HTERT RPE-1 (cell line): ENCODE measurements around the gene BAZ1B.
"Not testable (repeated sequence)": the region's sequence is repeated elsewhere in the genome, so short reads cannot be mapped to it uniquely, and the experiment has no call there.

Experiments used
- in situ Hi-C: fragments of 300-500 bp; cut with MboI; formaldehyde crosslinking; loops from 4 replicates; pipeline ENCODE4 v1.14.3; 2020; ENCODE audit warnings: low sequenced_read_pairs

Gene BAZ1B

GRCh38 chr7:73429215-73429614 is 92.9 kb downstream of the BAZ1B start:
- in situ Hi-C loops: no loop called here

GRCh38 chr7:73427902-73428787 is 93.9 kb downstream of the BAZ1B start:
- in situ Hi-C loops: no loop called here

GRCh38 chr7:73426016-73426415 is 96.1 kb downstream of the BAZ1B start:
- in situ Hi-C loops: no loop called here

- in situ Hi-C loops: no loop called here
Measured at GRCh38 chr7:73425356-73425983, 96.6 kb downstream of the BAZ1B start.

- in situ Hi-C loops: no loop called here
Measured at GRCh38 chr7:73424489-73424885, 97.6 kb downstream of the BAZ1B start.

- in situ Hi-C loops: no loop called here
Measured at GRCh38 chr7:73423519-73424488, 98.3 kb downstream of the BAZ1B start.

GRCh38 chr7:73420610-73421009 is 101.5 kb downstream of the BAZ1B start:
- in situ Hi-C loops: not testable (repeated sequence)

- in situ Hi-C loops: not testable (repeated sequence)
Measured at GRCh38 chr7:73420016-73420415, 102.1 kb downstream of the BAZ1B start.

GRCh38 chr7:73418113-73418703 is 103.9 kb downstream of the BAZ1B start:
- in situ Hi-C loops: no loop called here

- in situ Hi-C loops: not testable (repeated sequence)
Measured at GRCh38 chr7:73410541-73411131, 111.5 kb downstream of the BAZ1B start.

- in situ Hi-C loops: not testable (repeated sequence)
Measured at GRCh38 chr7:73404860-73405259, 117.2 kb downstream of the BAZ1B start.

- in situ Hi-C loops: not testable (repeated sequence)
Measured at GRCh38 chr7:73399185-73400050, 122.7 kb downstream of the BAZ1B start.

GRCh38 chr7:73397521-73398281 is 124.4 kb downstream of the BAZ1B start:
- in situ Hi-C loops: no loop called here

- in situ Hi-C loops: no loop called here
Measured at GRCh38 chr7:73395538-73396503, 126.3 kb downstream of the BAZ1B start.

GRCh38 chr7:73394422-73394821 is 127.7 kb downstream of the BAZ1B start:
- in situ Hi-C loops: no loop called here

- in situ Hi-C loops: no loop called here
Measured at GRCh38 chr7:73391396-73391795, 130.7 kb downstream of the BAZ1B start.
